Measurements from ENCODE around the gene ESYT3. TPM values are rescaled to one million over a fixed set of nuclear protein-coding genes. Genes with fewer than 3 reads are reported as not detected.

Gene ESYT3
- total RNA-seq, 1 experiment from 2014 or later: 2.6 TPM

DNA sequence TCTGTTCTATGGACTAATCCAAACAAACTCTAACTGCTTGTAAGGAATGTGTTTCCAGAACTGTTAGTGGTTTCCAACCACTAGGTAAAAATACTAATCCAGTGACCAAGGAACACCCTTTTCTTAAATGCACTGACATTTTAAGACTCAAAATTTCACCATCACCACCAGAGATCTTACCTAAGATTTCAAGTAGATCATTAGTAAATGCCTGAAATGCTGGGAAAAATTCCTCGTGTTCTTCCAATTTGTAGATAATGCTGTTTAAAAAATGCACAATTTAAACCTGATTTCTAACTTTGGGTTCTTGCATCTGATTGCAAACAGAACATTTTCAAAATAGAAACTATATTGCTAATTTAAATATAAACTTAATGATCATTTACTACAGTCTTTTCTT, 63.4 kb downstream of the ESYT3 start:
- in situ Hi-C loops (cut with HindIII; ENCODE audit: low pct_unique_long_range_greater_than_20kb, low sequenced_read_pairs) (no loop called here), intact Hi-C loops (cut with micrococcal nuclease; ENCODE audit: unreplicated experiment) (no loop called here)
- no peak for DNase-seq (ENCODE audit: low read depth, low spot score)
- BruUV-seq (replicated peaks): no TSS peak
- POLR2A ChIA-PET: no interaction called here
- Histone ChIP-seq H3K36me3 (ENCODE audit: control insufficient read depth, insufficient read depth, low read length) (peaks cover 5% of the 10 kb centered on the region; the same call in 1 of the 2 replicates), H3K9me3 (ENCODE audit: control insufficient read depth, insufficient read depth, low read depth, low read length) (no peaks in the 10 kb centered on the region), H3K4me3 (ENCODE audit: low read depth in 2 of 2, low read length in 2 of 2) (no peak overlapping the region), H3K27me3 (ENCODE audit: control insufficient read depth, insufficient read depth, low read length) (no peaks in the 10 kb centered on the region), H3K4me1 (ENCODE audit: control insufficient read depth, insufficient read depth, low read length) (no peaks in the 10 kb centered on the region), H3K27ac (ENCODE audit: low read length) (no peak overlapping the region)
- CTCF ChIA-PET: interaction anchor here (0.7 kb wide), 1 partner anchor 438 kb away, joined by 3 read pairs; no protein-coding TSS in a partner anchor
- ATAC-seq: no peak
- TF ChIP-seq SIN3A (IDR thresholded peaks at IDR 0.05; ENCODE audit: borderline replicate concordance, insufficient read depth, low read depth, low read length): no peak
- TF ChIP-seq, protein P1, sequence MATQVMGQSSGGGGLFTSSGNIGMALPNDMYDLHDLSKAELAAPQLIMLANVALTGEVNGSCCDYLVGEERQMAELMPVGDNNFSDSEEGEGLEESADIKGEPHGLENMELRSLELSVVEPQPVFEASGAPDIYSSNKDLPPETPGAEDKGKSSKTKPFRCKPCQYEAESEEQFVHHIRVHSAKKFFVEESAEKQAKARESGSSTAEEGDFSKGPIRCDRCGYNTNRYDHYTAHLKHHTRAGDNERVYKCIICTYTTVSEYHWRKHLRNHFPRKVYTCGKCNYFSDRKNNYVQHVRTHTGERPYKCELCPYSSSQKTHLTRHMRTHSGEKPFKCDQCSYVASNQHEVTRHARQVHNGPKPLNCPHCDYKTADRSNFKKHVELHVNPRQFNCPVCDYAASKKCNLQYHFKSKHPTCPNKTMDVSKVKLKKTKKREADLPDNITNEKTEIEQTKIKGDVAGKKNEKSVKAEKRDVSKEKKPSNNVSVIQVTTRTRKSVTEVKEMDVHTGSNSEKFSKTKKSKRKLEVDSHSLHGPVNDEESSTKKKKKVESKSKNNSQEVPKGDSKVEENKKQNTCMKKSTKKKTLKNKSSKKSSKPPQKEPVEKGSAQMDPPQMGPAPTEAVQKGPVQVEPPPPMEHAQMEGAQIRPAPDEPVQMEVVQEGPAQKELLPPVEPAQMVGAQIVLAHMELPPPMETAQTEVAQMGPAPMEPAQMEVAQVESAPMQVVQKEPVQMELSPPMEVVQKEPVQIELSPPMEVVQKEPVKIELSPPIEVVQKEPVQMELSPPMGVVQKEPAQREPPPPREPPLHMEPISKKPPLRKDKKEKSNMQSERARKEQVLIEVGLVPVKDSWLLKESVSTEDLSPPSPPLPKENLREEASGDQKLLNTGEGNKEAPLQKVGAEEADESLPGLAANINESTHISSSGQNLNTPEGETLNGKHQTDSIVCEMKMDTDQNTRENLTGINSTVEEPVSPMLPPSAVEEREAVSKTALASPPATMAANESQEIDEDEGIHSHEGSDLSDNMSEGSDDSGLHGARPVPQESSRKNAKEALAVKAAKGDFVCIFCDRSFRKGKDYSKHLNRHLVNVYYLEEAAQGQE (IDR thresholded peaks at IDR 0.05; ENCODE audit: insufficient read depth in 1 of 2, low read depth in 2 of 2, low read length in 1 of 2): no peak
- TF ChIP-seq, protein P2, sequence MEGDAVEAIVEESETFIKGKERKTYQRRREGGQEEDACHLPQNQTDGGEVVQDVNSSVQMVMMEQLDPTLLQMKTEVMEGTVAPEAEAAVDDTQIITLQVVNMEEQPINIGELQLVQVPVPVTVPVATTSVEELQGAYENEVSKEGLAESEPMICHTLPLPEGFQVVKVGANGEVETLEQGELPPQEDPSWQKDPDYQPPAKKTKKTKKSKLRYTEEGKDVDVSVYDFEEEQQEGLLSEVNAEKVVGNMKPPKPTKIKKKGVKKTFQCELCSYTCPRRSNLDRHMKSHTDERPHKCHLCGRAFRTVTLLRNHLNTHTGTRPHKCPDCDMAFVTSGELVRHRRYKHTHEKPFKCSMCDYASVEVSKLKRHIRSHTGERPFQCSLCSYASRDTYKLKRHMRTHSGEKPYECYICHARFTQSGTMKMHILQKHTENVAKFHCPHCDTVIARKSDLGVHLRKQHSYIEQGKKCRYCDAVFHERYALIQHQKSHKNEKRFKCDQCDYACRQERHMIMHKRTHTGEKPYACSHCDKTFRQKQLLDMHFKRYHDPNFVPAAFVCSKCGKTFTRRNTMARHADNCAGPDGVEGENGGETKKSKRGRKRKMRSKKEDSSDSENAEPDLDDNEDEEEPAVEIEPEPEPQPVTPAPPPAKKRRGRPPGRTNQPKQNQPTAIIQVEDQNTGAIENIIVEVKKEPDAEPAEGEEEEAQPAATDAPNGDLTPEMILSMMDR (IDR thresholded peaks at IDR 0.05): no peak
- TF ChIP-seq TCF7L2 (IDR thresholded peaks at IDR 0.05; ENCODE audit: low read depth, low read length): no peak
- no peak for TF ChIP-seq POLR2AphosphoS5 (IDR thresholded peaks at IDR 0.05; ENCODE audit: low read depth, low read length)

DNA sequence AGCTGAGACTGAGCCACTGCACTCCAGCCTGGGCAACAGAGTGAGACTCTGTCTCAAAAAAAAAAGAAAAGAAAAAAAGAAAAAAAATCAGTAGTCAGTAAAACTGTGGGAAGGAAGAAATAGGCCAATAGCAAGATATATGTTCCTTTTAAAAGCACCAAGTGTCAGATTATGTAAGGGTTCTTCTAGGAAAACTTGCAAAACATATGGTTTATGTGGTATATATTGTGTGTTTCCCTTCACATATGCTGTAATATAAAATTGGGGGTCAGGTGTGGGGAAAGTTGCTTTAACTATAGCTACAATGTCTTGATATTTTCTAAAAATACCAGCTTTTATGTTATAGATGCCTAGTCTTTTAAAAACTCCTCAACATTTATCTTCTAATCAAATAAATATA, 64.6 kb downstream of the ESYT3 start:
- Histone ChIP-seq H3K36me3 (ENCODE audit: control insufficient read depth, insufficient read depth, low read length) (peaks cover 5% of the 10 kb centered on the region; the same call in 1 of the 2 replicates), H3K9me3 (ENCODE audit: control insufficient read depth, insufficient read depth, low read depth, low read length) (no peaks in the 10 kb centered on the region), H3K27me3 (ENCODE audit: control insufficient read depth, insufficient read depth, low read length) (no peaks in the 10 kb centered on the region), H3K4me1 (ENCODE audit: control insufficient read depth, insufficient read depth, low read length) (no peaks in the 10 kb centered on the region), H3K27ac (ENCODE audit: low read length) (no peak overlapping the region), H3K4me3 (ENCODE audit: low read depth in 2 of 2, low read length in 2 of 2) (no peak overlapping the region)
- ChIA-PET CTCF (no interaction called here), POLR2A (no interaction called here)
- intact Hi-C loops (cut with micrococcal nuclease; ENCODE audit: unreplicated experiment): no loop called here
- BruUV-seq (replicated peaks): no TSS peak
- DNase-seq (ENCODE audit: low read depth, low spot score): no peak
- ATAC-seq: no peak
- in situ Hi-C loops (cut with HindIII; ENCODE audit: low pct_unique_long_range_greater_than_20kb, low sequenced_read_pairs): no loop called here
- TF ChIP-seq TCF7L2 (IDR thresholded peaks at IDR 0.05; ENCODE audit: low read depth, low read length): no peak

DNA sequence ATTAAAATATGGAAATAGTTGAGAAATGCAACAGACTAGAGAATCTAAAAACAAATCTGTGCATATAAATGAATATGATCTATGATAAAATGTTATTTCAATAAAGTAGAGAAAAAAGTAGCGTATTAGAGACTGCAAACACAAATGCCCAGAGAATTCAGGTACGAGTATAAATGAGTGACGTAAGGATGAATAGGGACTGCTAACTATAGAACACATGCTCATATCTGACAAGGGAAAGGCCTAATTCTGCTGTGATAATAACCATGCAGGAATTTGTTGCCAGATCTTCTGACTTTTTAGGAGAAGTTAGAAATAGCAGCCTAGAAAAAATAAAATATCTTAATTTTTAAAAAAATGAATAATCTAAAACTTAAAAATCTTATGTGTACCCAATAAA, 73.1 kb downstream of the ESYT3 start:
- POLR2A ChIA-PET: no interaction called here
- TF ChIP-seq SIN3A (IDR thresholded peaks at IDR 0.05; ENCODE audit: borderline replicate concordance, insufficient read depth, low read depth, low read length): no peak
- TF ChIP-seq, protein P1 (IDR thresholded peaks at IDR 0.05; ENCODE audit: insufficient read depth in 1 of 2, low read depth in 2 of 2, low read length in 1 of 2): no peak
- no peak for TF ChIP-seq POLR2AphosphoS5 (IDR thresholded peaks at IDR 0.05; ENCODE audit: low read depth, low read length)
- ATAC-seq (no peak), DNase-seq (ENCODE audit: low read depth, low spot score) (no peak)
- no peak overlapping the region for H3K27ac ChIP-seq (ENCODE audit: low read length)
- H3K4me3 ChIP-seq (ENCODE audit: low read depth in 2 of 2, low read length in 2 of 2): no peak overlapping the region
- no peaks in the 10 kb centered on the region; the same call in 1 of the 2 replicates for H3K36me3 ChIP-seq (ENCODE audit: control insufficient read depth, insufficient read depth, low read length)
- no TSS peak for BruUV-seq (replicated peaks)
- in situ Hi-C loops (cut with HindIII; ENCODE audit: low pct_unique_long_range_greater_than_20kb, low sequenced_read_pairs) (no loop called here), intact Hi-C loops (cut with micrococcal nuclease; ENCODE audit: unreplicated experiment) (no loop called here)
- H3K4me1 ChIP-seq (ENCODE audit: control insufficient read depth, insufficient read depth, low read length): no peaks in the 10 kb centered on the region
- CTCF ChIA-PET: no interaction called here
- no peaks in the 10 kb centered on the region for H3K9me3 ChIP-seq (ENCODE audit: control insufficient read depth, insufficient read depth, low read depth, low read length)
- H3K27me3 ChIP-seq (ENCODE audit: control insufficient read depth, insufficient read depth, low read length): no peaks in the 10 kb centered on the region

Measured in Panc1 (cell line).